GM18498 (cell line): ENCODE data around the gene HS3ST2.
"Not testable (repeated sequence)": the region's sequence is repeated elsewhere in the genome, so short reads cannot be mapped to it uniquely, and the experiment has no call there.

Experiments
- ATAC-seq: cut with Tn5 transposase; IDR thresholded peaks from one replicate; pipeline ENCODE4 v1.9.1; 2021; ENCODE audit warnings: mild to moderate bottlenecking, moderate library complexity; ENCODE audit not compliant: unreplicated experiment

HS3ST2 gene

DNA sequence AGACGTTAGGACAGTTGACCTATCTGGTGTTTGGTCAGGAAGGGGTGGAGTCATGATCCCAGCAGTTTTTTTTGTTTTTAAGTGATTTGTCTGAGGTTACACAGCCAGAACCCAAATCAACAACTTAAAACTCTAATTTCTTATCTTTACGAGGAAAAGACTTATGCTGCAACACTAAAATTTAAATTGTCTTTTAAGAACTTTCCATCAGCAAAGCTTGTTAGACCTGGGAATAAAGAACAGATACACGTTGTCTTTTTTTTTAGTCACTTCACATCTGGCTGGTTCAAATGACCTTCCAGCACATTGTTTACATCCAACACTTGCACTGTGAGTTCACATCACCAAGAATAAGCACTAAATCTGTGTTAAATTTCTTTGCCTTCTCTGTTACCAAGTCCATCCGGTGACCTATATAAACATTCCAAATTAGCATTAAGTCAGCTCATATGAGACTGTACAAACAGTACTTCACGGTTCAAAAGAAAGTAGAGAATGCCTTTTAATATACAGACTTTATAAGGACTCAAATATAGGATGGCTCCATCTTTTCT is 115.0 kb downstream of the HS3ST2 start:
- ATAC-seq = no peak

DNA sequence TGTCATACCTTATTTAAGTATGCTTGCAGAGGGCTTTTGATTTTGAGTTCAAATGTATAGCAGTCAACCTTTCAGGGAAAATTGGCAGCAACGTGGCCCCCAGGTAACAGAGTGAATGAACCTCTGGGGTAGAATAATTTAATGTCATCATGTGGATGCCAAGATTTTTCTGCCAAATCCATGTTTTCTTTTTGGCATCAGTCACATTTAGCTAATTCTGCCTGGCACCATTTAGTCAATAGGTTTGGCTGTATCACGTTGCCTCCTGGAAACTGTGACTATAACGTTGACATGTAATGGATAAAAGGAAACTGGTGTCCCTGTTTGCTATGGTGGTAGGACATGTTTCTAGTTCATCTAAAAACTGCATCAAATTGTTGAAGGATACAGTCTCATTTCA is 115.5 kb downstream of the HS3ST2 start:
- ATAC-seq = no peak

DNA sequence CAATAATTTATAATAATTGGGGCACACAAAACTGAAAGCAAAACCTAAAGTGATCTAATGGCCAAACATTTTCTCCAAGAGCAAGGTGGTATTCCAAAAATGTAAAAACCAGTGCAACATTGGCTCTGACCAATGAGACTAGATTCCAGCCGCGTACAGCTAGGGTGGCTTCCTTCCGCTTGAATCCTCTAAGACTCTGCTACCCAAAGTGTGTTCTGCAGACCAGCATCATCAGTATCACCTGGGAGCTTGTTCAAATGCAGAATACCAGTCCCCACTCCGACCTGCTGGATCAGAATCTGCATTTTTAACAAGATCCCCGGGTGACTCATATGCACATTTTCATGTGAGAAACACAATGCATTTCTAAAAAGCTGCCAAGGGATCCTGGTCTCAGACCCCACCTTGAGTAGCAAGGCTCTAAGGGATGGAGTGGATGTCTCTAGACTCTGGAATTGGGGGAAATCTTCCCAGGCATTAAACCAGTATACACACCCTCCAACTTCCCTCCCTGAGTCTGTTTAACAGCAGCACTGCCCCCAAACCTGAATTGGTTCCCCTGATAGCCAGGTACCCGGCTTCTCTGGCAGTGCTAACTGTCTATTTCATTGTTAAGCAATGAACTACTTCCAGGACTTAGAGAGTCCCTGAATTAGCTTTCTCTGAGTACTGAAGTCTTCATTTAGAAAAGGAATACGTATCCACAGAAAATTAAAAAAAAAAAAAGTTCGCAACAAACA is 118.2 kb downstream of the HS3ST2 start:
- ATAC-seq = no peak

DNA sequence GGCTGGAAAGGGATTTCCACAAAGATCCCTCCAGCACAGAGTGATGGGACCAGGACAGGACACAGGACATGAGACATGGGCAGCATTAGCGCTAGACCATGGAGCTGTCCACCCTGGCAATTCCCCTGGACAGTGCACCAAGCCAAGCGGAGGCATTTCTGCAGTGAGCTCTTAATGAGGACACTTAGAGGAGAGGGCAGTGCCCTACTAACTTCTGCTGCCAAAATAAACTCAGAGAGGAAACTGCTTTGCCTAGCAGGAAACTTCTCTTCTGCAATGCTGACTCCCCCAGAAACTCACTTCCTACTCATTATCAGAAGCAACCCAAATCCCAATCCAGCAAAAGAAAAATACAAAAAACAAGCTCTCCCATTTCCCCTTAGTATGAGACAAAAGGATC is 119.2 kb downstream of the HS3ST2 start:
- no peak for ATAC-seq

DNA sequence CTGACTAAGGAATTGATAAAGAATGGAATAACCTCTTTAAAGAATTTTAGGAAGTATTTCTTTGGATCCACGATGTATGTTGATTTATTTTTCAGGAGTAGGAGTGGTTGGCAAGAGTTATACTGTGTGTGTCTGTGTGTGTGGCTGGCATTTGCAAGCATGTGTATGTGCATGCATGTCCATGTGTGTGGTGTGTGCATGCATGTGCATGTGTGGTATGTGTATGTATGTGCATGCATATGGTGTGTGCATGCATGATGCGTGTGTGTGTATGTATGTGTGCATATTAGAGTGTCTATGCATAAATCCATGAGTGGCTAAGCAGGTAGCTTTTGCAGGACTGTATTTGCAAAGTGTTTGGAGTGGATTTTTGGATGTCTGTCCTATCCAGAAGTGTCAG is 120.8 kb downstream of the HS3ST2 start:
- no peak for ATAC-seq

DNA sequence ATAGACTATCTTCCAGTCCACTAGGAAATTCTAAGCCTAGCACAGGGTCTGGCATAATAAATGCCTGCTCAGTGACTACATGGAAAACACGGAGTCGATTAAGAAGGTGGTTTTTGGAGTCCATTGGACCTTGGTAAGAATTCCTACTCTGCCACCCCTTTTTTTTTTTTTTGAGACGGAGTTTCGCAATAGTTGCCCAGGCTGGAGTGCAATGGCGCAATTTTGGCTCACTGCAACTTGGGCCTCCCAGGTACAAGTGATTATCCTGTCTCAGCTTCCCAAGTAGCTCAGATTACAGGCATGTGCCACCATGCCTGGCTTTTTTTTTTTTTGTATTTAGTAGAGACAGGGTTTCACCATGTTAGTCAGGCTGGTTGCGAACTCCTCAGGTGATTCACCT is 123.2 kb downstream of the HS3ST2 start:
- no peak for ATAC-seq

DNA sequence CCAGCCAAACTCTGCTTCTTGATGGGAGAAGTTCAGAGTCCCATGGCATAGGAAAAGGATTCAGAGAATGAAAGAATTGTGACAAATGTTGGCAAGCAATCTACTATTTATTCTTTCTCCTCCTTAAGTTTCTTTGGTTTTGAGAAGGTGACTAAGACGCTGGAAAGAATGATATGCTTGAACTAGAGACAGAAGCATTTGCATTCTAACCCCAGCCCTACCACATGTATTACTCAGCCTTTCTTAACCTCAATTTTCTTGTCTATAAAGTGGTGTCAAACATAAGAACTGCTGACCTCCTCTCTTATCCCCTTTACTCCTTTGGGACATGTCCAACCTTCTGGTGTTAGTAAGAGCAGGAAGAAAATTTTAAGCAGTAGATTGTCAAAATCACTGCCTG is 124.7 kb downstream of the HS3ST2 start:
- ATAC-seq = no peak

DNA sequence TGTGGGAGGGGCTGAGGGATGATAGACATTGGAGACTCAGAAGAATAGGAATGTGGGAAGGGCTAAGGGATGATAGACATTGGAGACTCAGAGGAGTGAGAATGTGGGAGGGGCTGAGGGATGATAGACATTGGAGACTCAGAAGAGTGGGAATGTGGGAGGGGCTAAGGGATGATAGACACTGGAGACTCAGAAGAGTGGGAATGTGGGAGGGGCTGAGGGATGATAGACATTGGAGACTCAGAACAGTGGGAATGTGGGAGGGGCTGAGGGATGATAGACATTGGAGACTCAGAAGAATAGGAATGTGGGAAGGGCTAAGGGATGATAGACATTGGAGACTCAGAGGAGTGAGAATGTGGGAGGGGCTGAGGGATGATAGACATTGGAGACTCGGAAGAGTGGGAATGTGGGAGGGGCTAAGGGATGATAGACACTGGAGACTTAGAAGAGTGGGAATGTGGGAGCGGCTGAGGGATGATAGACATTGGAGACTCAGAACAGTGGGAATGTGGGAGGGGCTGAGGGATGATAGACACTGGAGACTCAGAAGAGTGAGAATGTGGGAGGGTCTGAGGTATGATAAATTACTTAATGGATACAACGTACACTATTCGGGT is 125.9 kb downstream of the HS3ST2 start:
- not testable (repeated sequence) for ATAC-seq

DNA sequence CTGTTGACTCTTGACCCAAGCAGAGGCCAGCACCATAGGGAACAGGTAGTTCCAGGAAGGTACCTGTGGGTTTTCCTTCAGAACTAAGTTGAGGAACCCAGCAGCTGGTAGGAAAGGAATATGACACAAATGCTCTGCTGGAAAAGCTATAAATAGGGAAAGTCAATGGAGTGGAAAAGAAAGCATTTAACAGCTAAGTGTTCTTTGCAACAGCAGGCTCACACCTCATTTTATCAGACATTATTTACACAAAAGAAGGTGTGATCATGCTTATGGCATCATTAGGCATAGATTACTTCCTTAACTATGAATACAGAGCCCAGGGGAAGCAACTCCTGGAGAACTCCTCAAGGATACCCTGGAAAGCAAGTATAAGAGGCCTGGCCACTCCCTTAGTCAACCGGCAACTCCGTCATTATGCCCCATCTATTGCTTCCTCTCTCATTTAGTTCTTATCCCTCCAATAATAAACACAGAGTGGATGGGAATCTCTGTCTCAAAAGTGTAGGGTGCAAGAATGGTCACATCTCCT is 128.1 kb downstream of the HS3ST2 start:
- ATAC-seq = no peak

DNA sequence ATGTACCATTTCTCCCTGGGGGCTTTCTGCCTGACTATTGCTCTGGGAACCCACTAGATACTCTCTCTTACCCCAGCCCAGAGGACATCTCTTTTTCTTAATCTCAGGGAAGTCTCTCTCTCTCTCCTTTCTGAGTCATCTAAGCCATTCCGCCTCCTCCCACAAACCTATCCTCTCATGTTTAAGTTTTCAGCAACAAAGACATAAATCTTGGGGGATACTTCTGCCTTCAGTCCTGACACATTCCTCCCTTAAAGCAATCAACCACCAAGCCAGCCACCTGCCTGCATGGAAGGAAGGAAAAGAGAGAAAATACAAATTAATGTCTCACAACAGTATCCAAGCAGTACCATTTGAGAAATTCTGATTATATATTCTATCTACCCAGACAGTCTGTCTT is 128.8 kb downstream of the HS3ST2 start:
- no peak for ATAC-seq

DNA sequence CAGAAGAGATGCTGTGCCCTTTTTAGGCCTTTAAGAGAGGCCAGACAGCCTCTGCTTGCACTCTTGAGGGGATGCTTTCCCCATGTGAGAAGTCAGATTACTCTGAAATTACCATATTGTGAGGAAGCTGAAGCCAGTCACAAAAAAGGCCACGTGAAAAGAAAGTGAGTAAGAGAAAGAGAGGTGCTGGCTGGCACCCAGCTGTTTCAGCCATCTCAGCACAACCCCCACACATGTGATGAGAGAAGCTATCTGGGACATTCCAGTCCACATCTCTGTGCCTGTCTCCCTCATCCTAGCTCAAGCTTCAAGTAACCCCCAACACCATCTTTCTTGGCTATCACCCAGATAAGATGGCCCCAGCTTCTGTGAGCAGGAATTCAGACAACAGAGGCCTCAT is 131.4 kb downstream of the HS3ST2 start:
- ATAC-seq = no peak

DNA sequence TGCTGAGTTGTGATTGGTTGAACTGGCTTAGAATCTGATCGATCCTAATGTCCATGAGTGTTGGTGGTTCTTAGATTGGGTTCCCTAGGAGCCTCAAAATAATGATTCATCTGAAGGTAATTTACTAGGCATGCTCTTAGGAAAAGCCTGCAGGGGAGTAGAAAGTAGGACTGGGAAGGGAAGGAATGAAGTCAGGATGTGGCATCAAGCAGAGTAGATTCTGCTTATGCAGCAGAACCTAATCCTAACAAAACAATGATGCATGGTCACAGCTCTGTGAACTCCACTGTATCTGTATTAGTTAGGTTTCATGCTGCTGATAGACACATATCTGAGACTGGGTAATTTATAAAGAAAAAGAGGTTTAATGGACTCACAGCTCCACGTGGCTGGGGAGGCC is 132.5 kb downstream of the HS3ST2 start:
- ATAC-seq = no peak

DNA sequence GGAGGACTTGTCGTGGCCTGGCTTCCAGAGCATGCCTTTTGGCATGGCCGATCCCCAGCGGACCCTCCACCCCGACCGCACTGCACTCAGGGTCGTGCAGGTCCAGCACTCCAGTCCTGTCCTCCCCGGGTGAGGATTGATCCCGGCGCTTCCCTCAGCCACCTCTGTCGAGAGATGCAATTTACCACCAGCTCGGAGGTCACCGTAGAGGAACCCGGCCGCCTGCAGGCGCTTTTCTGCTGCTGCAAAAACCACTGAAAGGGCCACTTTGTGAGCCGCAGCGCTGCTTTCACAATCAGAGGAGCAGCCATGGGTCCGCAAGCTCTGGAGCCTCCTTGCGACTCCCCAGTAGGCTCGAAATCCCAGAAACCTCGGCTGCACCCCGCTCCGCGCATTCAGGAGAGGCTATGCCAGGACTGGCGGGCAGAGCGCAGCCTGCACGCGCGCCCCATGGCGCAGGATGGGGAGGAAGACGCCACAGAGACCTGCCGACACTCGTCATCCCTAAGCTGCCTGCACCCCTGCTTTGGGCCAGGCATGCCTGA is 134.2 kb downstream of the HS3ST2 start:
- no peak for ATAC-seq

DNA sequence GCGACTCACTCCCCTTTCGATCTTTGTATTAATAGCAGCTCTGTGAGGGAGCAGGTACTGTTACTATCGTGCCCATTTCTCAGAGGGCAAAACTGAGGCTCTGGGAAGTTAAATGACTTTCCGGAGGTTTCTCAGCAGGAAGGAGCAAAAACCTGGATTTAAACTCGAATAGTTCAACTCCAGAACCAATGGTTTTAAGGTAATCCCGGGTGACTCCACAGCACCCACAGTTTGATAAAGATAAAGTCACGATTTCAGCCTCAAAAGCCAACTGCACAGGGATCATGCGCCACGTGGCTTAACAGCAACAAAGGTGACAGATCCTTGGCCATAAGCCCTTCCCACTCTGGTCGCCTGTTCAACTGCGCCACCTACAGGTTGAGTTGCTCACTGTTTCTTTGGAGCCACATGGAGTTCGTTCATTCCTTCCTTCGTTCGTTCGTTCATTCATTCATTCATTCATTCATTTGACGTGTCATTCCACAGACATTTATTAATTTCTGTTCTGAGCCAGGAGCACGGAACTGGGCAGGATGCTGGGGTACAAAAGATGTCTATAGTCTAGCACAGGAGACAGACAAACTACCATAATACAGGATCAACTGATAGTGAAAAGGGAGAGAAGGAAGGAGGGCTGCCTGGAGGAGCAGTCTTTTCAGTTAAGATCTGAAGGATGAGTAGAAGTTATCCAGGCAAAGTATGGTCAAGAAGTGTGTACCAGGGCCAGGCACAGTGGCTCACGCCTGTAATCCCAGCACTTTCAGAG is 134.8 kb downstream of the HS3ST2 start:
- no peak for ATAC-seq

DNA sequence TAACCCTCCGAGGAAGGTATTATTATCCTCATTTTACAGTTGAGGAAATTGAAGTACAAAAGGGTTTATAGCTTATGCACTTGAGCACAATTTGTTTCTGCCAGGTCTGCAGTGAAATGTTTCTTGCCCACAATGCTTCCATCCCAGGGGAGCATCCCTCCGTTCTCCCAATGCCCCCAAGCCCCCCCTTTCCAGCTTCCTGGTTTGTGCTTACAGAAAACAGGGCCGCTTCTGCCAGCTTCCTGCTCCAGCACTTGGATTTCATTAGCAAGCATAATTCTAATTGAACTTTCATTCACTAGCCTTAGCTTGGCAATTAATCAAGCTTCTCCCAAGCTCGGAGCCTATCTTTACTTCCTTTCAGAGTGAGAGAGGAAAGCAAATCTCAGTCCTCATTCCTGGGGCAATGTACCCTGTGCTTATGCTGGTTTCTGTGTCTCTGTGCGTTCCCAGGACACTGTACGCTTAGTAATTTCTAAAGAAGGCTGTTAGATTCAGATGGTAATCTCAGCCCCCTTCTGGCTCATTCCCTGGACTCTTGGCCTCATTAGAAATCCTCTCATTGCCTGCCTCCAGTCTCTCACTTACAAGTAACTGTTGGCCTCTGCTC is 141.6 kb downstream of the HS3ST2 start:
- no peak for ATAC-seq

DNA sequence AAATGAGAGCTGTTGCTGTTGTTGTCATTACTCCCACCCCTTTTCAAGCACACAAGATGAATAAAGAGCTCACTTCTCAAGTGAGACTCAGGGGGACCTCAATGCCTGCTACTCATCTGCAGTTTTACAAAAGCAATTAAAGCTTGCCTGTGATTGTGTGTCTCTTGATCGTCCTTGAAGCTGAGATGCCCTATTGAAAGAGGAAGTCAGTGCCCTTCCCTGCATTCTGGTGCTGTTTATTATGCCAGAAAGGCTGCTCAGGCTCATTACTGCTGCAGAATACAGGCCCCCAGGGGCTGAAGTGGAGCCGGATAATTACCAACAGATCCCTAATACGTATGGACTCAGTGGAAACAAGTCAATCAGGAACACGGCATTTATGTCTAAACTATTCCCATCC is 147.2 kb downstream of the HS3ST2 start:
- no peak for ATAC-seq

DNA sequence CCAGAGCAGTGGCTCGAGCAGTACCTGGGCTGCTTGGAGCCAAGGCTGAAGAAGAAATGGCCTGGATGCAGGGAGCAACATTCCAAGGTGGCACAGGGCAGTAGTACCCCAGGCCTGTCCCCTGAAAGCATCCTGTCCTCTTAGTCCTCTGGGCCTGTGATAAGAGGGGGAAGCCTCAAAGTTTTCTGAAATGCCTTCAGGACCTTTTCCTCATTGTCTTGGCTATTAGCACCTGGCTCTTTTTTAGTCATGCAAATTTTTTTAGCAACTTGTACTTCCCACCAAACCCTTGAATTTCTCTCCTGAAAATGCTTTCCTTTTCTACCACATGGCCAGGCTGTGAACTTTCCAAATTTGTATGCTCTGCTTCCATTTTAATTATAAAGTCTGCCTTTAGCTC is 148.9 kb downstream of the HS3ST2 start:
- ATAC-seq = no peak
